Stimulated activated CD4-positive, alpha-beta T cell treated with anti-CD3 and anti-CD28 coated beads, TNF-alpha, amount 100 ng/mL, for 1 hour (primary cell): ENCODE data around the gene CYP2W1.
"Not testable (repeated sequence)": the region's sequence is repeated elsewhere in the genome, so short reads cannot be mapped to it uniquely, and the experiment has no call there.

ENCODE experiments used
- DNase-seq, 3 donors: peaks; one replicate each; pipeline ENCODE4 v3.0.0-alpha.2; 2020; ENCODE audit warnings: low read depth in 3 of 3, low spot score in 1 of 3

The CYP2W1 gene

GRCh38 chr7:1028044-1028770 lies 45.2 kb downstream of the CYP2W1 start:
- DNase-seq, result peak in 2 of 3 donors; percentile 49 to 79

- peak in 2 of 3 donors; percentile 20 to 24 for DNase-seq
Measured at GRCh38 chr7:1028775-1029636, 46.0 kb downstream of the CYP2W1 start.

GRCh38 chr7:1029637-1030443 lies 46.9 kb downstream of the CYP2W1 start:
- DNase-seq, result no peak

GRCh38 chr7:1030444-1031070 lies 47.6 kb downstream of the CYP2W1 start:
- no peak for DNase-seq

- DNase-seq, result no peak
Measured at GRCh38 chr7:1031716-1032455, 48.9 kb downstream of the CYP2W1 start.

GRCh38 chr7:1032536-1033181 lies 49.7 kb downstream of the CYP2W1 start:
- no peak for DNase-seq

DNA sequence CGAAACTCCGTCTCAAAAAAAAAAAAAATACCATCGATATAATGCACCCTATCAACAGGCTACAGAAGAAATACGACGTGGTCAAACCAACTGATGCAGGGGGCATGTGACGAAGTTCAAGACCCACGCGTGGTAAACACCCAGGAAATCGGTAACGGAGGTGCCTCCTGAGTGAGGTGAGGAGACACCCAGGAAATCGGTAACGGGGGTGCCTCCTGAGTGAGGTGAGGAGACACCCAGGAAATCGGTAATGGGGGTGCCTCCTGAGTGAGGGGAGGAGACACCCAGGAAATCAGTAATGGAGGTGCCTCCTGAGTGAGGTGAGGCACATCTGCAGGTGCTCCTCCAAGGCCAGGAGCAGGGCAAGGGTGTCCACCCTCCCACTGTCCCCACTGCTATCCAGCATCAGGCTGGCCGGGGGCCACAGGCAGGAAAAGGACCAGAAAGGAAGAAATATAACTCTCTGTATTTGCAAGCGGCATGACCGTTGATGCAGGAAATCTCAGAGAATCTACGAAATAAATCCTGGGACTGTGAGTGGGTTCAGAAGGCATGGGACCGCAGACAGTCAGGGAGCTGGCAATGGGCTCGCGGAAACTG lies 50.7 kb downstream of the CYP2W1 start:
- DNase-seq, result no peak

DNA sequence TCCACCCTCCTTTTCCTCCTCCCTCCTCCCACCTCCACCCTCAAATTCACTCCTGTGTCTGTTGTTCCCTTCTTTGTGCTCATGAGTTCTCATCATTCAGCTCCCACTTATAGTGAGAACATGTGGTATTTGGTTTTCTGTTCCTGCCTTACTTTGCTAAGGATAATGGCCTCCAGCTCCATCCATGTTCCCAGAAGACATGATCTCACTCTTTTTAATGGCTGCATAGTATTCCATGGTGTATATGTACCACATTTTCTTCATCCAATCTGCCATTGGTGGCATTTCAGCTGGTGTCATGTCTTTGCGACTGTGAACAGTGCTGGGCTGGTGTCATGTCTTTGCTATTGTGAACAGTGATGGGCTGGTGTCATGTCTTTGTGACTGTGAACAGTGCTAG lies 51.8 kb downstream of the CYP2W1 start:
- DNase-seq, result not testable (repeated sequence)

DNA sequence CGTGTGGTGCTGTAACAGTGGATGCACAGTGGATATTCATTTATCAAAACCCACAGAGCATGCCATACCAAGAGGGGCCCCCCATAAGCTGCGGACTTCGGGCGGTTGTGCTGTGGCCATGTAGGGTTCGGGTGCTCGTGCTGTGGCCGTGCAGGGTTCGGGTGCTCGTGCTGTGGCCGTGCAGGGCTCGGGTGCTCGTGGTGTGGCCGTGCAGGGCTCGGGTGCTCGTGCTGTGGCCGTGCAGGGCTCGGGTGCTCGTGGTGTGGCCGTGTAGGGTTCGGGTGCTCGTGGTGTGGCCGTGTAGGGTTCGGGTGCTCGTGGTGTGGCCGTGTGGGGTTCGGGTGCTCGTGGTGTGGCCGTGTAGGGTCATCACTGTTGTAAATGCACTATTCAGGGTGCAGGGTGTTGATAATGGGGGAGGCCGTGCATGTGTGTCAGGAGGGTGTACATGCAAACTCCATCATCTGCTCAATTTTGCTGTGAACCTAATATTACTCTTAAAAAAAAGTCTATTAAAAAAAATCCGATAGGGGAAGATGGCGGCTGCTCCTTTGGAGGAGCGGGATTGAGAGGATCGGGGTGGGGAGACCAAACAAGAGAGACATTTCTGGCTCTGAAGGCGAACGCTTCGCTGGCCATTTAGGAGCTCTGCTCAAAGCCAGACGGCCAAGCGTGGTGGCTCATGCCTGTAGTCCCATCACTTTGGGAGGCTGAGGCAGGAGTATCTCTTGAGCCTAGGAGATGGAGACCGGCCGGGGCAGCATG lies 53.4 kb downstream of the CYP2W1 start:
- not testable (repeated sequence) for DNase-seq
